ENCODE data around the gene OGT. TPM values are rescaled to one million over a fixed set of nuclear protein-coding genes. Genes with fewer than 3 reads are reported as not detected.
"Not testable (repeated sequence)": the region's sequence is repeated elsewhere in the genome, so short reads cannot be mapped to it uniquely, and the experiment has no call there.

The OGT gene
- total RNA-seq, 1 donor from 2014 or later, result 173 TPM

GRCh38 chrX:71540801-71541200, 7.9 kb downstream of the OGT start:
- no peak for DNase-seq

GRCh38 chrX:71541210-71542022, 8.5 kb downstream of the OGT start:
- DNase-seq, result no peak

GRCh38 chrX:71542411-71542810, 9.5 kb downstream of the OGT start:
- DNase-seq, result no peak

- no peak for DNase-seq
Observed at GRCh38 chrX:71542825-71543224, 9.9 kb downstream of the OGT start.

GRCh38 chrX:71543316-71543715, 10.4 kb downstream of the OGT start:
- DNase-seq, result no peak

GRCh38 chrX:71545364-71545763, 12.5 kb downstream of the OGT start:
- no peak for DNase-seq

- DNase-seq, result no peak
Observed at GRCh38 chrX:71546879-71547278, 14.0 kb downstream of the OGT start.

GRCh38 chrX:71547339-71547738, 14.4 kb downstream of the OGT start:
- DNase-seq, result no peak

- DNase-seq, result no peak
Observed at GRCh38 chrX:71549986-71550385, 17.1 kb downstream of the OGT start.

GRCh38 chrX:71550578-71550977, 17.7 kb downstream of the OGT start:
- DNase-seq, result no peak

- DNase-seq, result no peak
Observed at GRCh38 chrX:71556036-71556435, 23.1 kb downstream of the OGT start.

GRCh38 chrX:71558920-71559319, 26.0 kb downstream of the OGT start:
- no peak for DNase-seq

- not testable (repeated sequence) for DNase-seq
Observed at GRCh38 chrX:71559773-71560172, 26.9 kb downstream of the OGT start.

- no peak for DNase-seq
Observed at GRCh38 chrX:71563921-71564320, 31.0 kb downstream of the OGT start.

- no peak for DNase-seq
Observed at GRCh38 chrX:71565474-71566041, 32.7 kb downstream of the OGT start.

- not testable (repeated sequence) for DNase-seq
Observed at GRCh38 chrX:71571390-71571789, 38.5 kb downstream of the OGT start.

- DNase-seq, result no peak
Observed at GRCh38 chrX:71573590-71573989, 40.7 kb downstream of the OGT start.

- no peak for DNase-seq
Observed at GRCh38 chrX:71577682-71578081, 44.8 kb downstream of the OGT start.

- no peak for DNase-seq
Observed at GRCh38 chrX:71578253-71579135, 45.6 kb downstream of the OGT start, which contains the start of gene GCNA. GCNA (plus strand) TSS chrX:71578437; CDS start chrX:71580822, 2,385 bp downstream.

- DNase-seq, result no peak
Observed at GRCh38 chrX:71579136-71579989, 46.5 kb downstream of the OGT start.

- no peak for DNase-seq
Observed at GRCh38 chrX:71579990-71580380, 47.1 kb downstream of the OGT start.

GRCh38 chrX:71581210-71581609, 48.3 kb downstream of the OGT start:
- no peak for DNase-seq
